GM18511 (cell line): ENCODE measurements around the gene EI24.

Source experiments
- ATAC-seq: cut with Tn5 transposase; IDR thresholded peaks from one replicate; pipeline ENCODE4 v1.9.1; 2021; ENCODE audit warnings: mild to moderate bottlenecking, moderate library complexity; ENCODE audit not compliant: unreplicated experiment

Gene EI24

DNA sequence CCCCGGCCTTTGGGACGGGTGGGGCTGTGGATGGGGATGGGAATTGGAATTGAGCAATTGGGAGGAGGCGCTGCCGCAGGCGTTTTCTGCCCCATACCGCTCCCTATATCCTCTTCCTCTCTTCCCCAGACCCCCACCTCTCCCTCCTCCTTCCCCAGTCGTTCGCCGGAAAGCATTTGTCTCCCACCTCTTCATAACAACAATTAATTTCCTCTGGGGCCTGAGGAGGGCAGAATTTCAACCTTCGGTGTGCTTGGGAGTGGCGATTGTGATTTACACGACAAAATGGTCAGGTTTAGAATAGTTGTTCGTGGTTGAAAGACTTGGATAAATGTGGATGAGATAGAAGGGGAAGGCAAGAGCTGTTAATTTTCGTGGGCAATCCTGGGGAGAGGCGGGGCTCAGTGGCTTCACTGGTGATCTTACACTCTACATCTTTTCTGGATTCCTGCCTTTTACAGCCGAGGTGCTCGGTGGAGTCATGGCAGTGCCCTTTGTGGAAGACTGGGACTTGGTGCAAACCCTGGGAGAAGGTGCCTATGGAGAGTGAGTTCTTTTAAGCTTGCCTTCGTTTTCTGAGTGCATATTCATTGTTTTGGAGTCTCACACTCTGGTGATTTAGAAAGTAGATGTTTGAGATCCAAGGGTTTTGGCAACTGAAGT, 57.1 kb downstream of the EI24 start:
- ATAC-seq = peak; percentile 47

GRCh38 chr11:125627236-125627910, 58.1 kb downstream of the EI24 start:
- no peak for ATAC-seq
